ENCODE data around the gene OAS2. TPM values are rescaled to one million over a fixed set of nuclear protein-coding genes. Genes with fewer than 3 reads are reported as not detected.
"Not testable (repeated sequence)": the region's sequence is repeated elsewhere in the genome, so short reads cannot be mapped to it uniquely, and the experiment has no call there.

OAS2 gene
- total RNA-seq, 1 experiment from 2014 or later, result 1.3 TPM

DNA sequence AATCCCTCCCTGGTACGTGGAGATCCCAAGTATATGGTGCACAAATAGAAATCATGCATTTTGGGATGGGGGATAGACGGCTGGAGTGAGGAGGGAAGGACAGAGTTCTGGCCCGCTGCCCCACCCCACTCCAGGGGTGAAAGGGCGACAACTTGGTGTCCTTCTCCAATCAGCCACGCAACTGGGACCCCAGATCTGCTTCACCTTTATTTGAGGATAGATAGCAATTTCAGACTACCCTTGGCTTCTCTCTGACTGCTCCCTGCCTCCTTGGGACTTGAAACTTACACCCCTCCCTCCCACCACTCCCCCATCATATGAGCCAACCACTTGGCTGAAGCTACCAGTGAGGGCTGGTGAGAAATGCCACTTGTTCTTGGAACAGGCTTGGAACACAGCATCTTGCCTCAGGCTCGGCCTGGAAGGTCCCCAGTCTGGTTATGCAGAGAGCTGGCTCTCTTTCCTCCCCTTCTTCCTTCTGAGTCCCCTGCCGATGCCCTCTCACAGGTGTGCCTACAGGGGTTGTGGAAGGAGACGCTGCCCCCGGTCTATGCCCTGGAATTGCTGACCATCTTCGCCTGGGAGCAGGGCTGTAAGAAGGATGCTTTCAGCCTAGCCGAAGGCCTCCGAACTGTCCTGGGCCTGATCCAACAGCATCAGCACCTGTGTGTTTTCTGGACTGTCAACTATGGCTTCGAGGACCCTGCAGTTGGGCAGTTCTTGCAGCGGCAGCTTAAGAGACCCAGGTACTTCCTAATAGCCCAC lies 31.9 kb upstream of the OAS2 start:
- in situ Hi-C loops (cut with HindIII; ENCODE audit: low pct_unique_long_range_greater_than_20kb, low sequenced_read_pairs), result no loop called here

GRCh38 chr12:112947314-112947713 lies 31.0 kb upstream of the OAS2 start:
- DNase-seq (ENCODE audit: low read depth, low spot score), result no peak
- in situ Hi-C loops (cut with HindIII; ENCODE audit: low pct_unique_long_range_greater_than_20kb, low sequenced_read_pairs), result no loop called here

More for the DNA sequence above, 31.9 kb upstream of the OAS2 start:
- no peak for DNase-seq (ENCODE audit: low read depth, low spot score)

- in situ Hi-C loops (cut with HindIII; ENCODE audit: low pct_unique_long_range_greater_than_20kb, low sequenced_read_pairs), result no loop called here
- no peak for DNase-seq (ENCODE audit: low read depth, low spot score)
Measured at GRCh38 chr12:112947761-112948160, 30.6 kb upstream of the OAS2 start.

DNA sequence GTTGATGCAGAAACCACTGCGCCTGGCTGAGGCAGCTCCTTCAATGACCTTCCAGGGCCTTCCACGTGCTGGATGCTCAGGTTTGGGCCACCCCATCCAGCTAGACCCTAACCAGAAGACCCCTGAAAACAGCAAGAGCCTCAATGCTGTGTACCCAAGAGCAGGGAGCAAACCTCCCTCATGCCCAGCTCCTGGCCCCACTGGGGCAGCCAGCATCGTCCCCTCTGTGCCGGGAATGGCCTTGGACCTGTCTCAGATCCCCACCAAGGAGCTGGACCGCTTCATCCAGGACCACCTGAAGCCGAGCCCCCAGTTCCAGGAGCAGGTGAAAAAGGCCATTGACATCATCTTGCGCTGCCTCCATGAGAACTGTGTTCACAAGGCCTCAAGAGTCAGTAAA lies 29.5 kb upstream of the OAS2 start:
- in situ Hi-C loops (cut with HindIII; ENCODE audit: low pct_unique_long_range_greater_than_20kb, low sequenced_read_pairs), result no loop called here
- no peak for DNase-seq (ENCODE audit: low read depth, low spot score)

- in situ Hi-C loops (cut with HindIII; ENCODE audit: low pct_unique_long_range_greater_than_20kb, low sequenced_read_pairs), result no loop called here
Measured at GRCh38 chr12:112950701-112951100, 27.6 kb upstream of the OAS2 start.

GRCh38 chr12:112957125-112957524 lies 21.2 kb upstream of the OAS2 start:
- in situ Hi-C loops (cut with HindIII; ENCODE audit: low pct_unique_long_range_greater_than_20kb, low sequenced_read_pairs); DNase-seq (ENCODE audit: low read depth, low spot score): not testable (repeated sequence)

More at GRCh38 chr12:112950701-112951100, 27.6 kb upstream of the OAS2 start:
- no peak for DNase-seq (ENCODE audit: low read depth, low spot score)

DNA sequence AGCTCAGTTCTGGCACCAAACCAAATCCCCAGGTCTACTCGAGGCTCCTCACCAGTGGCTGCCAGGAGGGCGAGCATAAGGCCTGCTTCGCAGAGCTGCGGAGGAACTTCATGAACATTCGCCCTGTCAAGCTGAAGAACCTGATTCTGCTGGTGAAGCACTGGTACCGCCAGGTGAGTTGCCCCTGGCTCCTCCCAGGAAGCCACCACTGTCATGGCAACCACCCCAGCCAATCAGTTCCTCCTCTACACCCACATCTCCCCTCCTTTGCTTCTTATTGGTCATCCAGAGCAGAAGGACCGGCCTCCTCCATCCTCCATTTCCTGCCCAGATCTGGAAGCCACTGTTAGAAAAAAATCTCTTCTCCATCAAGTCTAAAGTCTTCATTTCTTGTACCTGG lies 17.2 kb upstream of the OAS2 start:
- DNase-seq (ENCODE audit: low read depth, low spot score), result no peak
- in situ Hi-C loops (cut with HindIII; ENCODE audit: low pct_unique_long_range_greater_than_20kb, low sequenced_read_pairs), result no loop called here

GRCh38 chr12:112961536-112961935 lies 16.8 kb upstream of the OAS2 start:
- in situ Hi-C loops (cut with HindIII; ENCODE audit: low pct_unique_long_range_greater_than_20kb, low sequenced_read_pairs), result no loop called here
- DNase-seq (ENCODE audit: low read depth, low spot score), result no peak

DNA sequence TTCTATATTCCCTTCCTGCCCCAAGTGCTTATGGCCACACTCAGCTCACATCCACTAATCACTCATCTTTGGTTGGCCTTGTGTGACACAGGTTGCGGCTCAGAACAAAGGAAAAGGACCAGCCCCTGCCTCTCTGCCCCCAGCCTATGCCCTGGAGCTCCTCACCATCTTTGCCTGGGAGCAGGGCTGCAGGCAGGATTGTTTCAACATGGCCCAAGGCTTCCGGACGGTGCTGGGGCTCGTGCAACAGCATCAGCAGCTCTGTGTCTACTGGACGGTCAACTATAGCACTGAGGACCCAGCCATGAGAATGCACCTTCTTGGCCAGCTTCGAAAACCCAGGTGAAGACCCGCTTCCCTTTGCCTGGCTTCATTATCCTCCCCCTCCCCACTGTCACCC lies 15.8 kb upstream of the OAS2 start:
- in situ Hi-C loops (cut with HindIII; ENCODE audit: low pct_unique_long_range_greater_than_20kb, low sequenced_read_pairs), result no loop called here
- no peak for DNase-seq (ENCODE audit: low read depth, low spot score)

DNA sequence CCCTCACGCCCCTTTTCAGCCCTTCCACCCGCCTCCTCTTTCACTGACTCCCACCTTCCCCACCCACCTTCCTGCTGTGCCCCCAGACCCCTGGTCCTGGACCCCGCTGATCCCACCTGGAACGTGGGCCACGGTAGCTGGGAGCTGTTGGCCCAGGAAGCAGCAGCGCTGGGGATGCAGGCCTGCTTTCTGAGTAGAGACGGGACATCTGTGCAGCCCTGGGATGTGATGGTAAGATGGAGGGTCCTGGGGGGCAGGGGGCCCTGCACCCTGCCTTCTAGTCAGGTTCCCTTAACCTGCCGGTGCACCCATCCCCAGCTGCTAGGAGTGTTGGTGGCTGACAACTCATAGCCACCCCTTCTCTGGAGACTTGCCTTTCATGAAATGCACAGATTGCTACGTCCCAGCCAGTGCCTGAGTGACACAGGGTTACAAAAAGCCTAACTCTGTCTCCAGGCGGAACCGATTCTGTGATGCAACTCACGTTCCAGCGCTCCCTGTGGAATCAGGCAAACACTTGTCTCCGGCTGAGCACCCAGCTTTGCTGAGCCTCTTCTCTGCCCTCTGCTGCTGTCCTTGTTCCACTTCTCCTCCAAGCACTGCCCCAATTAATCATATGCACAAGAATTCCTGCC lies 15.0 kb upstream of the OAS2 start:
- in situ Hi-C loops (cut with HindIII; ENCODE audit: low pct_unique_long_range_greater_than_20kb, low sequenced_read_pairs), result no loop called here
- no peak for DNase-seq (ENCODE audit: low read depth, low spot score)

- in situ Hi-C loops (cut with HindIII; ENCODE audit: low pct_unique_long_range_greater_than_20kb, low sequenced_read_pairs), result no loop called here
- DNase-seq (ENCODE audit: low read depth, low spot score), result no peak
Measured at GRCh38 chr12:112964067-112964670, 14.2 kb upstream of the OAS2 start.

GRCh38 chr12:112964915-112965314 lies 13.4 kb upstream of the OAS2 start:
- no peak for DNase-seq (ENCODE audit: low read depth, low spot score)
- in situ Hi-C loops (cut with HindIII; ENCODE audit: low pct_unique_long_range_greater_than_20kb, low sequenced_read_pairs), result no loop called here

DNA sequence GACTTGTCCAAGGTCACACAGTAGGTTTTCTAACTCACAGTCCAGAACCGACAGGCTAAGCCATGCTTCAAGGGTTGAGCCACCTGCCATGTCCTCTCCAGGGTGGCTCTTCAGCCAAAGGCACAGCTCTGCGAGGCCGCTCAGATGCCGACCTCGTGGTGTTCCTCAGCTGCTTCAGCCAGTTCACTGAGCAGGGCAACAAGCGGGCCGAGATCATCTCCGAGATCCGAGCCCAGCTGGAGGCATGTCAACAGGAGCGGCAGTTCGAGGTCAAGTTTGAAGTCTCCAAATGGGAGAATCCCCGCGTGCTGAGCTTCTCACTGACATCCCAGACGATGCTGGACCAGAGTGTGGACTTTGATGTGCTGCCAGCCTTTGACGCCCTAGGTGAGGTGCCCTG lies 12.7 kb upstream of the OAS2 start:
- DNase-seq (ENCODE audit: low read depth, low spot score), result no peak
- in situ Hi-C loops (cut with HindIII; ENCODE audit: low pct_unique_long_range_greater_than_20kb, low sequenced_read_pairs), result no loop called here

DNA sequence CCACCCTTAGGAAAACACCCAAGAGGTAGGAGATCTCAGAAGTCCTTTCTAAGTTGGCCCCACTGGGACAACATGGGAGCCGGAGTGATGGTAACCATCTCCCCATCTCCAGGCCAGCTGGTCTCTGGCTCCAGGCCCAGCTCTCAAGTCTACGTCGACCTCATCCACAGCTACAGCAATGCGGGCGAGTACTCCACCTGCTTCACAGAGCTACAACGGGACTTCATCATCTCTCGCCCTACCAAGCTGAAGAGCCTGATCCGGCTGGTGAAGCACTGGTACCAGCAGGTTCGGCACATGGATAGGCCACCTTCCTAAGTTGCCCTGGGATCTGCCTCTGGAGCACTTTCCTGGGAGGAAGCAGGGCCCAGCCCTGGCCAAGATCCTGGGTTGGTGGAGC lies 11.0 kb upstream of the OAS2 start:
- in situ Hi-C loops (cut with HindIII; ENCODE audit: low pct_unique_long_range_greater_than_20kb, low sequenced_read_pairs), result no loop called here
- no peak for DNase-seq (ENCODE audit: low read depth, low spot score)

DNA sequence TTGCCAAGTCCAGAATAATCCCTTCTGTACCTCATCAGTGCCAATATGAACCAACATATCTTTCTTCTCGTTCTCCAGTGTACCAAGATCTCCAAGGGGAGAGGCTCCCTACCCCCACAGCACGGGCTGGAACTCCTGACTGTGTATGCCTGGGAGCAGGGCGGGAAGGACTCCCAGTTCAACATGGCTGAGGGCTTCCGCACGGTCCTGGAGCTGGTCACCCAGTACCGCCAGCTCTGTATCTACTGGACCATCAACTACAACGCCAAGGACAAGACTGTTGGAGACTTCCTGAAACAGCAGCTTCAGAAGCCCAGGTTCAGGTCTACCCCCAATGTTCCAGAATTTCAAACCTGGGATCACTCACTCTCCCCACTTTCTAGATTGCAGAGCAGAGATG lies 10.5 kb upstream of the OAS2 start:
- DNase-seq (ENCODE audit: low read depth, low spot score), result no peak
- in situ Hi-C loops (cut with HindIII; ENCODE audit: low pct_unique_long_range_greater_than_20kb, low sequenced_read_pairs), result no loop called here

GRCh38 chr12:112969547-112970306 lies 8.6 kb upstream of the OAS2 start:
- in situ Hi-C loops (cut with HindIII; ENCODE audit: low pct_unique_long_range_greater_than_20kb, low sequenced_read_pairs), result no loop called here
- no peak for DNase-seq (ENCODE audit: low read depth, low spot score)

DNA sequence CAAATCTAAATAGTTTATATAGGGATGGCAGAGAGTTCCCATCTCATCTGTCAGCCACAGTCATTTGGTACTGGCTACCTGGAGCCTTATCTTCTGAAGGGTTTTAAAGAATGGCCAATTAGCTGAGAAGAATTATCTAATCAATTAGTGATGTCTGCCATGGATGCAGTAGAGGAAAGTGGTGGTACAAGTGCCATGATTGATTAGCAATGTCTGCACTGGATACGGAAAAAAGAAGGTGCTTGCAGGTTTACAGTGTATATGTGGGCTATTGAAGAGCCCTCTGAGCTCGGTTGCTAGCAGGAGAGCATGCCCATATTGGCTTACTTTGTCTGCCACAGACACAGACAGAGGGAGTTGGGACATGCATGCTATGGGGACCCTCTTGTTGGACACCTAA lies 7.9 kb upstream of the OAS2 start:
- DNase-seq (ENCODE audit: low read depth, low spot score), result no peak

DNA sequence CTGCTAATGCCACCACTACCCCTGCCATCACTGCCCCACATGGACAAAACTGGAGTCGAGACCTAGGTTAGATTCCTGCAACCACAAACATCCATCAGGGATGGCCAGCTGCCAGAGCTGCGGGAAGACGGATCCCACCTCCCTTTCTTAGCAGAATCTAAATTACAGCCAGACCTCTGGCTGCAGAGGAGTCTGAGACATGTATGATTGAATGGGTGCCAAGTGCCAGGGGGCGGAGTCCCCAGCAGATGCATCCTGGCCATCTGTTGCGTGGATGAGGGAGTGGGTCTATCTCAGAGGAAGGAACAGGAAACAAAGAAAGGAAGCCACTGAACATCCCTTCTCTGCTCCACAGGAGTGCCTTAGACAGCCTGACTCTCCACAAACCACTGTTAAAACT lies 7.1 kb upstream of the OAS2 start:
- DNase-seq (ENCODE audit: low read depth, low spot score), result no peak
- in situ Hi-C loops (cut with HindIII; ENCODE audit: low pct_unique_long_range_greater_than_20kb, low sequenced_read_pairs), result no loop called here

More for the DNA sequence above, 7.9 kb upstream of the OAS2 start:
- in situ Hi-C loops (cut with HindIII; ENCODE audit: low pct_unique_long_range_greater_than_20kb, low sequenced_read_pairs), result no loop called here

Data from SK-MEL-5 (cell line).